Keratinocyte (primary cell): ENCODE measurements around the gene CERK. TPM values are rescaled to one million over a fixed set of nuclear protein-coding genes. Genes with fewer than 3 reads are reported as not detected.

Experiments used
- DNase-seq: peaks from one replicate; pipeline ENCODE4 v3.0.0-alpha.2; 2011; ENCODE audit warnings: low read depth, missing footprints, low spot score
- FAIRE-seq: peaks from 2 replicates; lab custom pipeline; 2011; peaks lifted over from hg19 to GRCh38; lab: Jason Lieb, UNC
- H2AFZ ChIP-seq: 2 replicates; pipeline ENCODE4 v1.6.0; 2012; ENCODE audit warnings: low read length, control low read depth, inconsistent platforms; ENCODE audit not compliant: control insufficient read depth
- H3K27ac ChIP-seq: 2 replicates; pipeline ENCODE4 v1.5.1; 2011; ENCODE audit warnings: low read length; ENCODE audit not compliant: control insufficient read depth, insufficient read depth
- H3K27me3 ChIP-seq: 3 replicates; pipeline ENCODE4 v1.6.0; 2011; ENCODE audit warnings: low read length; ENCODE audit not compliant: control insufficient read depth, insufficient read depth; ENCODE audit errors: extremely low read depth
- H3K36me3 ChIP-seq, 2 experiments: 2 replicates in 1 of 2; 3 replicates in 1 of 2; pipeline ENCODE4 v1.5.1; 2011; ENCODE audit warnings: low read length in 2 of 2, mild to moderate bottlenecking in 1 of 2; ENCODE audit not compliant: control insufficient read depth in 2 of 2, insufficient read depth in 2 of 2; ENCODE audit errors: extremely low read depth in 1 of 2
- H3K4me1 ChIP-seq: 3 replicates; pipeline ENCODE4 v1.5.1; 2011; ENCODE audit warnings: low read length; ENCODE audit not compliant: control insufficient read depth, insufficient read depth; ENCODE audit errors: extremely low read depth
- H3K4me2 ChIP-seq: 3 replicates; pipeline ENCODE4 v1.6.0; 2011; ENCODE audit warnings: low read depth, low read length; ENCODE audit not compliant: control insufficient read depth, insufficient read depth; ENCODE audit errors: extremely low read depth
- H3K4me3 ChIP-seq, 3 experiments: fragments of 200-600 bp in 1 of 3; sonication (generic) in 1 of 3; 2 replicates in 2 of 3; 3 replicates in 1 of 3; pipeline ENCODE4 v1.5.1; 2011 to 2016; ENCODE audit warnings: low read length in 3 of 3, mild to moderate bottlenecking in 3 of 3, control low read depth in 2 of 3, inconsistent platforms in 1 of 3, low read depth in 1 of 3, mixed read lengths in 1 of 3, mixed run types in 1 of 3, moderate library complexity in 1 of 3; ENCODE audit not compliant: control insufficient read depth in 2 of 3, insufficient read depth in 2 of 3; ENCODE audit errors: extremely low read depth in 1 of 3
- H3K79me2 ChIP-seq: 2 replicates; pipeline ENCODE4 v1.6.0; 2012; ENCODE audit warnings: low read length; ENCODE audit not compliant: control insufficient read depth, insufficient read depth
- H3K9ac ChIP-seq: 3 replicates; pipeline ENCODE4 v1.6.0; 2011; ENCODE audit warnings: low read length; ENCODE audit not compliant: control insufficient read depth, insufficient read depth; ENCODE audit errors: extremely low read depth
- H3K9me1 ChIP-seq: 3 replicates; pipeline ENCODE4 v1.6.0; 2011; ENCODE audit warnings: low read length; ENCODE audit not compliant: control insufficient read depth, insufficient read depth; ENCODE audit errors: extremely low read depth
- H3K9me3 ChIP-seq: 2 replicates; pipeline ENCODE4 v1.5.1; 2012; ENCODE audit warnings: low read depth, low read length; ENCODE audit not compliant: control insufficient read depth
- H4K20me1 ChIP-seq: 3 replicates; pipeline ENCODE4 v1.6.0; 2011; ENCODE audit warnings: low read length; ENCODE audit not compliant: control insufficient read depth, insufficient read depth; ENCODE audit errors: extremely low read depth
- CTCF ChIP-seq, 3 experiments: IDR thresholded peaks in 1 of 3; conservative IDR thresholded peaks in 1 of 3; optimal IDR thresholded peaks in 1 of 3; 2 replicates in 2 of 3; 3 replicates in 1 of 3; pipeline versions ENCODE3 to v1.5.1; 2011; ENCODE audit warnings: low read length in 3 of 3, mild to moderate bottlenecking in 3 of 3, moderate library complexity in 2 of 3, control low read depth in 1 of 3, inconsistent platforms in 1 of 3; ENCODE audit not compliant: insufficient read depth in 2 of 3; ENCODE audit errors: extremely low read depth in 1 of 3
- EZH2 ChIP-seq: IDR thresholded peaks from one replicate; pipeline ENCODE4 v1.6.1; 2012; ENCODE audit warnings: inconsistent platforms, mild to moderate bottlenecking, low read length, moderate library complexity
- dilution Hi-C: fragments of 300-500 bp; cut with MboI; formaldehyde crosslinking; loops from one replicate; pipeline ENCODE4 v1.7.0; 2020; ENCODE audit warnings: low sequenced_read_pairs; ENCODE audit not compliant: extremely low pct_ligation_motif_present
- polyA plus RNA-seq, 5 experiments: library from polyadenylated mRNA; depleted of rRNA in 3 of 5; stranded (reverse) in 3 of 5; stranded (forward) in 1 of 5; unstranded in 1 of 5; fragments of >200 nt; gene quantifications; 1 replicate in 1 of 5; 2 replicates in 3 of 5; 3 replicates in 1 of 5; pipeline versions ENCODE4 v1.2.1 to v1.2.3, GENCODE V29; 2011 to 2012; ENCODE audit warnings: missing spikeins in 2 of 5, low read depth in 1 of 5, low replicate concordance in 1 of 5

CERK gene
- polyA plus RNA-seq, 1 donor (not counting 4 experiments of a cell fraction or from before 2014, with no cell fraction given), result 11.9 TPM

GRCh38 chr22:46753360-46753759 lies 15.3 kb upstream of the CERK start:
- H3K27me3 ChIP-seq, result peaks cover 4% of the 10 kb centered on the region
- H2AFZ ChIP-seq, result no peak overlapping the region
- peaks cover 14% of the 10 kb centered on the region for H3K4me1 ChIP-seq
- no peaks in the 10 kb centered on the region for H3K9me1 ChIP-seq
- no peak for DNase-seq
- TF ChIP-seq EZH2 (no peak), CTCF (optimal IDR thresholded peaks at IDR 0.05 in 1 of 3, IDR thresholded peaks at IDR 0.05 in 1 of 3, conservative IDR thresholded peaks at IDR 0.05 in 1 of 3; ENCODE audit: extremely low read depth in 1 of 3, insufficient read depth in 2 of 3, low read length in 3 of 3) (no peak)
- dilution Hi-C loops, result no loop called here
- H3K4me2 ChIP-seq, result no peak overlapping the region
- H3K4me3 ChIP-seq, result no peak overlapping the region
- no peaks in the 10 kb centered on the region for H4K20me1 ChIP-seq
- no peaks in the 10 kb centered on the region for H3K9me3 ChIP-seq
- H3K36me3 ChIP-seq, result no peaks in the 10 kb centered on the region
- FAIRE-seq, result no peak
- no peak overlapping the region for H3K27ac ChIP-seq
- no peaks in the 10 kb centered on the region for H3K79me2 ChIP-seq
- no peak overlapping the region for H3K9ac ChIP-seq

GRCh38 chr22:46752988-46753310 lies 14.9 kb upstream of the CERK start:
- no peak overlapping the region for H3K4me2 ChIP-seq
- FAIRE-seq, result no peak

More at GRCh38 chr22:46752988-46753310, 14.9 kb upstream of the CERK start:
- H3K27me3 ChIP-seq, result peaks cover 8% of the 10 kb centered on the region
- H3K9ac ChIP-seq, result no peak overlapping the region
- no peaks in the 10 kb centered on the region for H3K9me1 ChIP-seq
- H2AFZ ChIP-seq, result no peak overlapping the region
- no peaks in the 10 kb centered on the region for H4K20me1 ChIP-seq
- no peak overlapping the region for H3K4me3 ChIP-seq
- H3K36me3 ChIP-seq, result no peaks in the 10 kb centered on the region
- H3K4me1 ChIP-seq, result peaks cover 14% of the 10 kb centered on the region
- no peak for DNase-seq
- H3K9me3 ChIP-seq, result no peaks in the 10 kb centered on the region
- TF ChIP-seq CTCF (optimal IDR thresholded peaks at IDR 0.05 in 1 of 3, IDR thresholded peaks at IDR 0.05 in 1 of 3, conservative IDR thresholded peaks at IDR 0.05 in 1 of 3; ENCODE audit: extremely low read depth in 1 of 3, insufficient read depth in 2 of 3, low read length in 3 of 3) (no peak), EZH2 (no peak)
- dilution Hi-C loops, result no loop called here
- H3K79me2 ChIP-seq, result no peaks in the 10 kb centered on the region
- no peak overlapping the region for H3K27ac ChIP-seq
